Neuron (in vitro differentiated cells): Measurements from ENCODE around the gene SLCO6A1.

Experiments used
- H2AFZ ChIP-seq: one replicate; pipeline ENCODE4 v1.6.1; 2013; ENCODE audit warnings: low read depth, mild to moderate bottlenecking, inconsistent platforms, low read length, moderate library complexity
- H3K27me3 ChIP-seq: one replicate; pipeline ENCODE4 v1.6.1; 2013; ENCODE audit warnings: low read length; ENCODE audit not compliant: insufficient read depth
- H3K36me3 ChIP-seq: one replicate; pipeline ENCODE4 v1.6.1; 2013; ENCODE audit warnings: low read length; ENCODE audit not compliant: insufficient read depth
- H3K4me1 ChIP-seq: one replicate; pipeline ENCODE4 v1.6.1; 2013; ENCODE audit warnings: low read length; ENCODE audit not compliant: insufficient read depth
- H3K4me3 ChIP-seq: 2 replicates; pipeline ENCODE4 v1.5.1; 2013; ENCODE audit warnings: mild to moderate bottlenecking, low read length, moderate library complexity
- H3K9me3 ChIP-seq: one replicate; pipeline ENCODE4 v1.6.1; 2013; ENCODE audit warnings: low read length

The SLCO6A1 gene, protein sequence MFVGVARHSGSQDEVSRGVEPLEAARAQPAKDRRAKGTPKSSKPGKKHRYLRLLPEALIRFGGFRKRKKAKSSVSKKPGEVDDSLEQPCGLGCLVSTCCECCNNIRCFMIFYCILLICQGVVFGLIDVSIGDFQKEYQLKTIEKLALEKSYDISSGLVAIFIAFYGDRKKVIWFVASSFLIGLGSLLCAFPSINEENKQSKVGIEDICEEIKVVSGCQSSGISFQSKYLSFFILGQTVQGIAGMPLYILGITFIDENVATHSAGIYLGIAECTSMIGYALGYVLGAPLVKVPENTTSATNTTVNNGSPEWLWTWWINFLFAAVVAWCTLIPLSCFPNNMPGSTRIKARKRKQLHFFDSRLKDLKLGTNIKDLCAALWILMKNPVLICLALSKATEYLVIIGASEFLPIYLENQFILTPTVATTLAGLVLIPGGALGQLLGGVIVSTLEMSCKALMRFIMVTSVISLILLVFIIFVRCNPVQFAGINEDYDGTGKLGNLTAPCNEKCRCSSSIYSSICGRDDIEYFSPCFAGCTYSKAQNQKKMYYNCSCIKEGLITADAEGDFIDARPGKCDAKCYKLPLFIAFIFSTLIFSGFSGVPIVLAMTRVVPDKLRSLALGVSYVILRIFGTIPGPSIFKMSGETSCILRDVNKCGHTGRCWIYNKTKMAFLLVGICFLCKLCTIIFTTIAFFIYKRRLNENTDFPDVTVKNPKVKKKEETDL

DNA sequence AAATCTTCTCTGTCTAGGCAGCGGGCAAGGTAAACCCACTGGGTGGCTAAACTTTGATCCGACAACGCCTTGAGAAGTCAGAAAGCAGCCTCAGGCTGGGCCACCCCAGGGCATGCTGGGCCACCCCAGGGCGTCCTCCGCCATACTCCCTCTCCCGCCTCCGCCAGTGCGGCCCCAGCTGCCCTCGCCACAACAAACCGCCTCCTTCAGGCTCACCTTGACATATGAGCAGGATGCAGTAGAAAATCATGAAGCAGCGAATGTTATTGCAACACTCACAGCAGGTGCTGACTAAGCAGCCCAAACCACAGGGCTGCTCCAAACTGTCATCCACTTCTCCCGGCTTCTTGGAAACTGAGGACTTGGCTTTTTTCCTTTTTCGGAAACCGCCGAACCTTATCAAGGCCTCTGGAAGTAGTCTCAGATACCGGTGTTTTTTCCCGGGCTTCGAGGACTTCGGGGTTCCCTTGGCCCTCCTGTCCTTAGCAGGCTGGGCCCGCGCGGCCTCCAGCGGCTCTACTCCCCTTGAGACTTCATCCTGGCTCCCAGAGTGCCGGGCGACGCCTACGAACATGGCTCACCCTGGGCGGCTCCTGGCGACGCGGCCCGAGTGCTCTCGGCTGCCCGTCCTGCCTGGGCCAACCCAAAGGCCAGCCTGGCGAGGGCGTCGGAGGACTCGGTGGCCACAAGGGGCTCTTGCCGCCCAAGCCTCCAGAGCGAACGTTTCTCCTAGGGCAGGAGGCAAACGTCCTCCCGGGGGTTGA lies at the start of gene SLCO6A1:
TSS of gene SLCO6A1 (minus strand) at position 731 of the 764 bp plus-strand sequence. CDS start at position 574, 157 bp downstream.
- Histone ChIP-seq H2AFZ (no peak within 1 kb of the TSS), H3K9me3 (no peaks in the 10 kb centered on the region), H3K36me3 (no peaks in the 10 kb centered on the region), H3K27me3 (no peaks in the 10 kb centered on the region), H3K4me1 (no peaks in the 10 kb centered on the region), H3K4me3 (no peak within 1 kb of the TSS)

DNA sequence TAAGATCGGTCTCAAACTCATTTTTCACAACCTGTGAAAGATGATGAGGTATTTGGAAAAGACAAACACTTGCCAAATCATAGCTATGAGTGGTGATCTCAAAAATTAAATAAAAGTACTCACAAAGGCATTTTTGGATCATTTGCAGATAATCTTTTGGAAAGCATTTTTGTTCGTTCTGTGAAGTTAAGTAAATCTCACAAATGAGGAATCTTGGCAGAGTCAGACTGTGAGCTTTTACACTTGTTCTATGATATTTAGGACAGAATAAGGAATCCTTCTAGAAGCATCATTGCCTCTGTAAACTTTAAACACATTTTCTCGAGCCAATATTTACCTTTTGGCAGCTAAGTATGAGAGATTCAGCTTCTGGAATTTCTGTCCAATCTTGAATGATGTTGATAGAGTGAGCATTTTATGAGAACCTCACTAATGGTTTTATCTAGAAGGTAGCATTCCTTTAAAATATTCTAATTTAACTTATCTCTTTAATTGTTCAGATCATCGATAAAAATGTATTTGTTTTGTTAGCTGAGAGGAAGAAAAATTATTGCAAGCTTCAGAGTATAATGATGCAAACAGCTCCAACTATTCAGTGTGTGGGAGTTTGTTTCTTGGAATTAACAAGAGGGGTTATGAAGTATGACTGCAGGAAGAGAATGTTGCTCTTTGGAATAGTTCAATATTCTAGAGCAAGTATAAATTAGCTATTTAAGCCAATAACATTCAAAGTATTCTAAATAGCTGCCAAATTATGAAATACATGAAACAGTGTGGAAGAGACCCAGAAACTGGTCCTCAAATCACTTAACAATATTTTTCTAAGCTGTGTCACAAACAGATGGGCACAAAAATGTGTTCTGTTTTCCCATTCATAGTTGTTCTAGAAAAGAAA lies 48.6 kb upstream of the SLCO6A1 start:
- Histone ChIP-seq H3K9me3 (peaks cover 3% of the 10 kb centered on the region), H3K4me3 (no peak overlapping the region), H3K27me3 (no peaks in the 10 kb centered on the region), H2AFZ (no peak overlapping the region), H3K36me3 (no peaks in the 10 kb centered on the region), H3K4me1 (no peaks in the 10 kb centered on the region)

DNA sequence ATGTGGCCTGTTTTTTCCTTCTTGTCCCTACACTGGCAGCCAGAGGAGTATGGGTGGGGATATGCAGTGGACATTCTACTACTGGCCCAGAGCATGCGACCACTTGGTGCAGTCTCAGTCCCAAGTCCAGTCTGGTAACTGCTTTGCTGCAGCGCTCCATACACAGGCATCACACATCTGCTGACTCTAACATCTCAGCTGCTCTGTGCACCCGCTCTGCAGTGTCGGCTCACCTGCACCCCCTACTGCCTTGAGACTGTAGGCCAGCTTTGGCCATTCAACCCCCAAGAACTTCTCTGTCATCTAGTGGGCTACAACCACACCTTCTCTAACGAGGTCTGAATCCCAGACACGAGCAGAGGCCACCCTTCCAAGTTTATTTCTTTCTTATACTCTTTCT lies 46.4 kb upstream of the SLCO6A1 start:
- no peak overlapping the region for H2AFZ ChIP-seq
- no peaks in the 10 kb centered on the region for H3K36me3 ChIP-seq
- no peak overlapping the region for H3K4me3 ChIP-seq
- no peaks in the 10 kb centered on the region for H3K27me3 ChIP-seq
- no peaks in the 10 kb centered on the region for H3K4me1 ChIP-seq
- H3K9me3 ChIP-seq, result peaks cover 3% of the 10 kb centered on the region

DNA sequence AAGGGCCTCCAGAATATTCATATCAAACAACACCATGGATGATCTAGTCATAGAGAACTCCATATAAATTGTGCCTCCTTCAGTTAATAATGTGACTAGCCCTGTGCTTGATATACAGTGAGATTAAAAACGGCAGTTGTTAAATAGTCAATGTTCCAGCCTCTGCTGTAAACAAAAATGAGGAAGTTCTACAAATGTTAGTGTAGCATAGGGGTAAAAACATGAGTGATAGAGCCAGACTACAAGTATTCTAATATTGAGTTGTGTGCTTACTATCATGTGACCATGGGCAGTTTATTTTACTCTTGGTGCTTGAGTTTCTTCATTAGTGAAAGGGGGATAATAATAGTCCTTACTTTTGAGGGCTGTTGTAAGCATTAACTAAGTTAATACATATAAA lies 43.3 kb upstream of the SLCO6A1 start:
- H3K4me3 ChIP-seq, result no peak overlapping the region
- H3K9me3 ChIP-seq, result no peaks in the 10 kb centered on the region
- no peaks in the 10 kb centered on the region for H3K36me3 ChIP-seq
- no peak overlapping the region for H2AFZ ChIP-seq
- no peaks in the 10 kb centered on the region for H3K4me1 ChIP-seq
- H3K27me3 ChIP-seq, result no peaks in the 10 kb centered on the region

DNA sequence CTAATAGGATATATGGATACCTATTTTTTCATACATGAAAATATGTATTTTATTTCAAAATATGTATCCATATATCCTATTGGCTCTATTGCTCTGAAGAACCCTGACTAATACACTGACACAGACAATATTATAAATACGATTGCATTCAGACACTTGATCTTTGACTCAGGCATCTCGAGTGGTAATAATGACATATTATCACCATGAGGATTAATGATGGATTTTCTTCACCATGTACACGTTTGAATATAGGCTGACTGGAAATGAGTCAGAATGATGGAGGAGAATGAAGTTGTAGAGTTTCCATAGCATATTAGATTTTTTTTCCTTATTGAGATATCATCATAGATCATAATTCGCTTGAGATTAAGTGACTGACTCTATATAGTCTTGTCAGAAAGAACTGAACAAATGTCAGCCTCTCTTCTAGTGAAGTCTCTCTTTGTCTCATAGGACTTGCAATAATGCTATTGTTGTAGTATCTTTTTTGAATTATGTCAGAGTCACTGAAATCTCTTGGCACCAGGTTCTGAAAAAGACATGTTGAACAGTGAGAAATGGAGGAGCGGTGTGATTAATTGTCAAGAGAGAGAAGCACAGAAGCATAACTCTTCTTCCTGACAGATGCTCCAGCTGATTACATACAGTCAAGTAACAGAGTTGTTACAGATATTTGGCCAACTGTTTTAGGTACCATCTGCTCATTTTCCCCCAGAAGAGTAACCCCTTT lies 41.4 kb upstream of the SLCO6A1 start:
- no peaks in the 10 kb centered on the region for H3K9me3 ChIP-seq
- no peaks in the 10 kb centered on the region for H3K27me3 ChIP-seq
- peaks cover 6% of the 10 kb centered on the region for H3K4me1 ChIP-seq
- H3K4me3 ChIP-seq, result no peak overlapping the region
- H3K36me3 ChIP-seq, result no peaks in the 10 kb centered on the region
- no peak overlapping the region for H2AFZ ChIP-seq

DNA sequence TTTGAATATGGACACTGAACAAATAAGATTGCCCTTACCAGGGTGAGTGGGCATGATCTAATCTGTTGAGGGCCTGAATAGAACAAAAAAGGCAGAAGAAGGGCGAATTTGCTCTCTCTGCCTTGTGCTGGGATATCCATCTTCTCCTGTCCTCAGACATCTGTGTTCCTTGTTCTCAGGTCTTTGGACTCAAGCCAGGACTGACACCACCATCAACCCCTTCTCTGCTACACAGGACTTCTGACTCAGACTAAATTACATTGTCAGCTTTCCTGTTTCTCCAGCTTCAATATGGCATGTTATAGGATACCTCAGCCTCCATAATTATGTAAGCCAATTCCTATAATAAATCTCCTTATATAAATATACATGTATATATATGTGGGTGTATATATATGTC lies 40.8 kb upstream of the SLCO6A1 start:
- Histone ChIP-seq H3K4me3 (no peak overlapping the region), H3K9me3 (no peaks in the 10 kb centered on the region), H3K27me3 (no peaks in the 10 kb centered on the region), H3K4me1 (peaks cover 6% of the 10 kb centered on the region), H2AFZ (no peak overlapping the region), H3K36me3 (no peaks in the 10 kb centered on the region)

DNA sequence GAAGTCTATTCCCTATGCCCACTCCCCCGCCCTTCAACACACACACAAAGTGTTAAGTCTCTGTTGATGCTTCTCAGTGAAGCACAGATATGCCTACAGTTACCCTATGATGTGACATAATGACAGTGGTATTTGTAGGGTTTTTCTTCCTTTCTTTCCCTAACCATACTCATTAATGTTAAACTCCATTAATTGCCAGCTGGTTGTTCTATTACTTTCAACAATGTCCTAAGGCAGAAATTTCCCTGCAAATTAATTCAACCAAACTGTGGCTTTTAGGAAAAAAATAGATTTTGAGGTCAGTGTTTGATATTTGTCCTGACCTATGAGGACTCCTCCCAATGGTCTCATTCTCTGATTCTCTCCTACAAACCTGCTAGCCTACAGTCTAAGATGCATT lies 38.2 kb upstream of the SLCO6A1 start:
- H3K27me3 ChIP-seq, result no peaks in the 10 kb centered on the region
- H3K4me1 ChIP-seq, result peaks cover 6% of the 10 kb centered on the region
- no peak overlapping the region for H3K4me3 ChIP-seq
- H3K9me3 ChIP-seq, result no peaks in the 10 kb centered on the region
- no peak overlapping the region for H2AFZ ChIP-seq
- no peaks in the 10 kb centered on the region for H3K36me3 ChIP-seq

DNA sequence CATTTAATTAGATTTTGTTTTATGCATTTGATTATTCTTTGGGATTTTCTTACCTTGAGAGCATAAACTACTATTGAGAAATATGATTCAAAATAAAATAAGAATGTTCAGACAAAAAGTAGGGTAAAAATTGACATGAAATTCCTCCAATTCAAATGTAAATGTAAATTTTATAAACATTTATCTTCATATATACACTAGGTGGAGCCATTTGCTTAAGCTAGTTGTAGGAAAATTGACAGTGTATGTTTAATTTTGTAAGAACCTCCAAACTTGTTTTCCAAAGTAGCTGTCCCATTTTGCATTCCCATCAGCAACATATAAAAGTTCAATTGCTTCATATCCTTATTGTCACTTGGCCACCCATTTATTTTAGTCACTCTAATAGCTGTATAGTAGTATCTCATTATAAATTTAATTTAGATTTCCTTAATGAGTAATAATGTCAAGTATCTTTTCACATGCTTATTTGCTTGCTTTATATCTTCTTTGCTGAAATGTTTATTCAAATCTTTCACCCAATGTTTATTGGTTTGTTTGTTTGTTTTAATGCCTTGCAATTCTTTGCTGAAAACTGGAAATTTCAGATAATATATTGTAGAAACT lies 37.6 kb upstream of the SLCO6A1 start:
- Histone ChIP-seq H3K27me3 (no peaks in the 10 kb centered on the region), H2AFZ (no peak overlapping the region), H3K4me1 (peaks cover 6% of the 10 kb centered on the region), H3K4me3 (no peak overlapping the region), H3K36me3 (no peaks in the 10 kb centered on the region), H3K9me3 (no peaks in the 10 kb centered on the region)

DNA sequence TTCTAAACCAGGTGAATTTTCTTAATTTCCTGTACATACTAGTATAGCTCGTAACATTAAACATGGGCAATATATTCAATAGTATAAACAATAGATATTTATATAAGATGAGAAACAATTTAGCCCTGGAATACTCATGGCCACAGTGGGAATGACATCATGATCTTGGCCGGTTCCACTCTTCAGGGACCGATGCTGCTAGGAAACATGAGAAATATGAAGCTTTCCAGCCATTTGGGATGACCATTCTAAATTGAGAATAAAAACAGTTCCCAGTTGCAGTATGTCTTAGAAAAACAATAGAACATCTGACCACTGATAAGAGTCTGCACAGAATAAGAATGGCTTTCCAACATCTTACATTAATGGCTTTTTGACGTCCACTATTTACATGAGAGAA lies 33.3 kb upstream of the SLCO6A1 start:
- H3K36me3 ChIP-seq, result no peaks in the 10 kb centered on the region
- H3K9me3 ChIP-seq, result no peaks in the 10 kb centered on the region
- no peak overlapping the region for H3K4me3 ChIP-seq
- no peak overlapping the region for H2AFZ ChIP-seq
- H3K4me1 ChIP-seq, result peaks cover 6% of the 10 kb centered on the region
- no peaks in the 10 kb centered on the region for H3K27me3 ChIP-seq

DNA sequence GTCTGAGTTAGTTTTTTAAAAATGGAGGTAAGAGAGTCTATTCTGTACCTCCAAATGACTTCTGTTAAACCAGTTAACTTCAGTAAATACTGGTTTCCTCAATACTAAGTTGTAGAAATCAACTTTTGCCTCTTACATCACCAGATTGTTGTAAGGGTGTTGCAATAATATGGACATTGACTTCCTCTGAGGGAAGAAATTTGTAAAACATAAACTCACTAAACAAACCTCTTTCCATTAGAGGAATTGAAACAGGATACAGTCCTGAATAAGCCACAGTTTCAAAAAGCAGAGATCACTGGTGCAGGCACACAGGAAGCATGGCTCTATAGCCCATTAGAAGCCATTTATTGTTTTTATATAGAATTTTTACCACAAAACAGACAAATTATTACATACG lies 32.7 kb upstream of the SLCO6A1 start:
- Histone ChIP-seq H3K27me3 (no peaks in the 10 kb centered on the region), H3K4me1 (peaks cover 6% of the 10 kb centered on the region), H3K9me3 (no peaks in the 10 kb centered on the region), H3K36me3 (no peaks in the 10 kb centered on the region), H2AFZ (no peak overlapping the region), H3K4me3 (no peak overlapping the region)

DNA sequence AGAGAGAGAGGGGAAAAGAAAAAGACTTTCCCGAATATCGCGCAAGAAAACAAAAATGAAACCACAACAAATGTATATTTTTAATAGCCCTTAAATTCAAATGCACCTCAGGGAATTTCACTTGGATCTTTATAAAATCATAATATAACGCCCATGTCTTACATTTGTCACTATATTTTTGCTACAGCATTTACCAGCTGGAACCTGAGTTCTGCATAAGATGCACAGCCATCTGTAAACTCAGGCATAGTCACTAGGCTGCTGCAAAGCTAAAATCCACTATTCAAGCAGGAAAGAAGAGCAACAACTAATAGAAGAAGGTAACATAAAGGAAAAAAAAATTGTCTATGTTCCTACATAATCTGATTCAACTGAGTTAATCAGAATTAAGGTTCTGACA lies 30.6 kb upstream of the SLCO6A1 start:
- Histone ChIP-seq H3K27me3 (no peaks in the 10 kb centered on the region), H2AFZ (no peak overlapping the region), H3K4me1 (no peaks in the 10 kb centered on the region), H3K4me3 (no peak overlapping the region), H3K9me3 (no peaks in the 10 kb centered on the region), H3K36me3 (no peaks in the 10 kb centered on the region)

DNA sequence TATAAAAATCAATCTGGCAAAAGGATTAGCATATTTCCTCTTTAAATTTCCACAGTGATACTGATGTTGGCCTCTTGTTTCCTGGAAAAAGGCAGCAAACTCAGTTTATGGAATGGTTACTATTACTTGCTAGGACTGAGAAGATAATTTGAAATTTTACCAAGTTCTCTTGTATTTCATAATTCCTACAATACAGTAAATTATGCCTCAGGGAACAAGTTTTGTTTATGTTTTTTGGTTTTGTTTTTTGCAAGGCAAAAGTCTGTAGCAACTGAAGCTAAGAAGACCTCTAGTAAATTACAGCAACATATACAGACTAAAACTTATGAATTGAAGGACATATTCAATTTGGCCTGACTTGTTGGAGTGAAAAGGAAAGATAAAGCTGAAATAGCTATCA lies 30.2 kb upstream of the SLCO6A1 start:
- H2AFZ ChIP-seq, result no peak overlapping the region
- no peaks in the 10 kb centered on the region for H3K4me1 ChIP-seq
- H3K4me3 ChIP-seq, result no peak overlapping the region
- H3K36me3 ChIP-seq, result no peaks in the 10 kb centered on the region
- H3K27me3 ChIP-seq, result no peaks in the 10 kb centered on the region
- no peaks in the 10 kb centered on the region for H3K9me3 ChIP-seq
